ENCODE data around the gene LCE7A.

LCE7A gene

DNA sequence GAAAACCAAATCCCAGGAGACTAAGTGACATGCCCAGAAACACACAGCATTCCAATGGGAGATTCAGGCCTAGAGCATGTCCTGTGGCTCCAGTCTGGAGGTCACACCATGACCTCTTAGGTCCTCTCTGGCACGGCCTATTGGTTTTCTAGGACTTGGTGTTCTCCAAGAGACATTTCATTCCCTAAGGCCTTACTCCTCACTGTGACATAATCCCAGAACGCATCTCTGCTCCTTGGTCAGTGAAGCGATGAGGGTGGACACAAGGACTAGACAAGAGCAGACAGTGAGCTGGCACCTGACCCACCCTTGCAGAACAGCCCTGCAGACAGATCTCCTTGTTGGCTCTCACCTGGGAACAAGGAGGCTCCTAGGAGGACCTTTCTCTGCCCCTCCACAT lies 49.4 kb downstream of the LCE7A start:
- TF ChIP-seq, protein P1, sequence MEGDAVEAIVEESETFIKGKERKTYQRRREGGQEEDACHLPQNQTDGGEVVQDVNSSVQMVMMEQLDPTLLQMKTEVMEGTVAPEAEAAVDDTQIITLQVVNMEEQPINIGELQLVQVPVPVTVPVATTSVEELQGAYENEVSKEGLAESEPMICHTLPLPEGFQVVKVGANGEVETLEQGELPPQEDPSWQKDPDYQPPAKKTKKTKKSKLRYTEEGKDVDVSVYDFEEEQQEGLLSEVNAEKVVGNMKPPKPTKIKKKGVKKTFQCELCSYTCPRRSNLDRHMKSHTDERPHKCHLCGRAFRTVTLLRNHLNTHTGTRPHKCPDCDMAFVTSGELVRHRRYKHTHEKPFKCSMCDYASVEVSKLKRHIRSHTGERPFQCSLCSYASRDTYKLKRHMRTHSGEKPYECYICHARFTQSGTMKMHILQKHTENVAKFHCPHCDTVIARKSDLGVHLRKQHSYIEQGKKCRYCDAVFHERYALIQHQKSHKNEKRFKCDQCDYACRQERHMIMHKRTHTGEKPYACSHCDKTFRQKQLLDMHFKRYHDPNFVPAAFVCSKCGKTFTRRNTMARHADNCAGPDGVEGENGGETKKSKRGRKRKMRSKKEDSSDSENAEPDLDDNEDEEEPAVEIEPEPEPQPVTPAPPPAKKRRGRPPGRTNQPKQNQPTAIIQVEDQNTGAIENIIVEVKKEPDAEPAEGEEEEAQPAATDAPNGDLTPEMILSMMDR (IDR thresholded peaks at IDR 0.05): no peak
